Kidney (tissue), 14 donors: Measurements from ENCODE around the gene THTPA. TPM values are rescaled to one million over a fixed set of nuclear protein-coding genes. Genes with fewer than 3 reads are reported as not detected.
"Not testable (repeated sequence)": the region's sequence is repeated elsewhere in the genome, so short reads cannot be mapped to it uniquely, and the experiment has no call there.

Source experiments
- DNase-seq, 5 donors: peaks; one replicate each; pipeline ENCODE4 v3.0.0-alpha.2; 2013 to 2020
- FAIRE-seq: peaks from 2 replicates; lab custom pipeline; 2012; peaks lifted over from hg19 to GRCh38; lab: Jason Lieb, UNC
- H3K27ac ChIP-seq, 2 donors: one replicate each; pipeline ENCODE4 v1.7.0; 2013; ENCODE audit warnings: low read depth in 2 of 2, low read length in 2 of 2, inconsistent platforms in 1 of 2
- H3K27me3 ChIP-seq: one replicate; pipeline ENCODE4 v1.7.1; 2013; ENCODE audit warnings: low read length, inconsistent platforms; ENCODE audit not compliant: control insufficient read depth, insufficient read depth
- H3K36me3 ChIP-seq, 3 donors: one replicate each; pipeline versions ENCODE4 v1.7.0 to v1.7.1; 2013; ENCODE audit warnings: low read length in 3 of 3, control low read depth in 1 of 3, inconsistent platforms in 1 of 3; ENCODE audit not compliant: insufficient read depth in 3 of 3, control insufficient read depth in 2 of 3
- H3K4me1 ChIP-seq, 3 donors: one replicate each; pipeline versions ENCODE4 v1.7.0 to v1.7.1; 2013; ENCODE audit warnings: low read length in 3 of 3, inconsistent platforms in 1 of 3, low read depth in 1 of 3; ENCODE audit not compliant: control insufficient read depth in 2 of 3, insufficient read depth in 2 of 3
- H3K4me3 ChIP-seq, 3 donors: one replicate each; pipeline versions ENCODE4 v1.7.0 to v1.8.1; 2013; ENCODE audit warnings: low read length in 3 of 3, control low read depth in 1 of 3, inconsistent platforms in 1 of 3
- H3K9ac ChIP-seq, 3 donors: one replicate each; pipeline versions ENCODE4 v1.7.0 to v1.7.1; 2013; ENCODE audit warnings: low read length in 3 of 3, control low read depth in 1 of 3, inconsistent platforms in 1 of 3
- H3K9me3 ChIP-seq, 3 donors: one replicate each; pipeline versions ENCODE4 v1.7.0 to v1.7.1; 2013; ENCODE audit warnings: low read length in 3 of 3, control low read depth in 1 of 3, inconsistent platforms in 1 of 3; ENCODE audit not compliant: control insufficient read depth in 2 of 3, insufficient read depth in 1 of 3
- CTCF ChIP-seq: IDR thresholded peaks from 3 replicates; pipeline ENCODE4 v1.5.1; 2012; ENCODE audit warnings: mild to moderate bottlenecking, moderate library complexity, borderline replicate concordance; ENCODE audit not compliant: insufficient read depth; ENCODE audit errors: extremely low read depth
- intact Hi-C: fragments of 100-400 bp; cut with DNase I; formaldehyde crosslinking; loops from one replicate; pipeline ENCODE4 v1.11.1; 2022
- polyA plus RNA-seq: library from polyadenylated mRNA; stranded (reverse); fragments of 350-450 nt; fragmentation: Illumina TruSeq; extraction: RNeasy Lipid Tissue Mini Kit (QIAGEN cat#74804); gene quantifications from one replicate; pipeline ENCODE4 v1.2.3, GENCODE V29; 2014; ENCODE audit warnings: low read depth, low replicate concordance; ENCODE audit not compliant: insufficient read depth
- total RNA-seq: library from RNA; stranded (reverse); fragmentation: NEBNext Ultra II Directional; extraction: Animal tissue kit (Norgen Biotek cat#: 25700); gene quantifications from one replicate; pipeline ENCODE4 v1.2.1, GENCODE V29; 2021
- donor health status: control.
- donor health status: control.
- donor health status: control.
- donor health status: control.
- donor health status: control.
- donor health status: DM: yes; HTN: yes; CAD: no.
- donor health status: Normal renal cell carcinoma (clear cell type).

The THTPA gene
- total and polyA plus RNA-seq, 2 donors from 2014 or later: 24.4 to 38.4 TPM

DNA sequence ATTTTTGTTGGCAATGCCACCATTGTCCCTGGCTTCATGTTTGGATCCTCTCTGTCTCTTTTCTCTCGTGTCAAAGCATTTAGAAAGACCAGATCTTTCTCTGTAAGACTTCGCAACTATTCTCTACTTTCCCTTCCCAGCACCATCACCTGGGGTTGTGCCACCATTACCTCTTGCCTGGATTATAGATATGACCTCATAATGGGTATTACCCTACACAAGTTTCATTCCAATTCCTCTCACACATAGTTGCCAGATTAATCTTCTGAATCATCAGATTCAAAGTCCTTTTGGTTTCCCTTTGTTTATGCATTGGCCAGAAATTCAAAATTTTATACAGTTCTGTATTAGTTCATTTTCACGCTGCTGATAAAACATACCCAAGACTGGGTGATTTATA lies 52.9 kb downstream of the THTPA start:
- DNase-seq: no peak
- no peaks in the 10 kb centered on the region for H3K4me1 ChIP-seq

DNA sequence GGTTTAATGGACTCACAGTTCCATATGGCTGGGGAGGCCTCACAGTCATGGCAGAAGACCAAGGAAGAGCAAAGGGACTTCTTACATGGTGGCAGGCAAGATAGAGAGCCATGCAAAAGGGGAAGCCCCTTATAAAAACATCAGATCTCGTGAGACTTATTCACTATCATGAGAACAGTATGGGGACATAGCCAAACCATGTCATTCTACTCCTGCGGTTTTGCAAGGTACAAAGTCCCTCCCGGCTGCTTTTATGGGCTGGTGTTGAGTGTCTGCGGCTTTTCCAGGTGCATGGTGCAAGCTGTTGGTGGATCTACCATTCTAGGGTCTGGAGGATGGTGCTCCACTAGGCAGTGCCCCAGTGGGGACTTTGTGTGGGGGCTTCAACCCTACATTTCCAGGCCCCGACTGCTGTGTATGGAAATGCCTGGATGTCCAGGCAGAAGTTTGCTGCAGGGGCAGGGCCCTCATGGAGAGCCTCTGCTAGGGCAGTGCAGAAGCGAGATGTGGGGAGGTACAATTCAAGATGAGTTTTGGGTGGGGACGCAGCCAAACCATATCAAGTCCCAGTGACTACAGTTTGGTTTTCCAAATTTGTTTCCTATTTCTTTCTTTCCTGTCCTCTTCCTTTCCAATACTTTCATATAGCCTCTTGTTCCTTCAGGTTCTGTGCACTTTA lies 53.5 kb downstream of the THTPA start:
- intact Hi-C loops: not testable (repeated sequence)

More for the DNA sequence above, 52.9 kb downstream of the THTPA start:
- Histone ChIP-seq H3K4me3 (no peak overlapping the region), H3K27me3 (no peaks in the 10 kb centered on the region), H3K36me3 (no peaks in the 10 kb centered on the region), H3K9ac (no peak overlapping the region), H3K27ac (no peak overlapping the region), H3K9me3 (no peaks in the 10 kb centered on the region)
- TF ChIP-seq CTCF: no peak
- FAIRE-seq: no peak
- intact Hi-C loops: no loop called here

More for the DNA sequence above, 53.5 kb downstream of the THTPA start:
- not testable (repeated sequence) for H3K27me3 ChIP-seq, H3K4me3 ChIP-seq, DNase-seq, H3K4me1 ChIP-seq, H3K36me3 ChIP-seq, H3K27ac ChIP-seq, FAIRE-seq, H3K9ac ChIP-seq, H3K9me3 ChIP-seq

Other genes starting within 250 kb of the THTPA start
- gene BCL2L2, start 249.4 kb upstream of the THTPA start, total RNA-seq: 43.6 TPM
- 35.6 TPM for gene BCL2L2, start 249.4 kb upstream of the THTPA start, polyA plus RNA-seq
- 145 TPM for gene PABPN1, start 234.8 kb upstream of the THTPA start, total RNA-seq
- gene PABPN1, start 234.8 kb upstream of the THTPA start, polyA plus RNA-seq: 140 TPM
- gene SLC22A17, start 203.4 kb upstream of the THTPA start, total RNA-seq: 35.3 TPM
- gene SLC22A17, start 203.4 kb upstream of the THTPA start, polyA plus RNA-seq: 61.2 TPM
- 5.5 TPM for gene EFS, start 191.1 kb upstream of the THTPA start, total RNA-seq
- gene EFS, start 191.1 kb upstream of the THTPA start, polyA plus RNA-seq: 5.6 TPM
- not detected for gene IL25, start 183.5 kb upstream of the THTPA start, total RNA-seq
- not detected for gene IL25, start 183.5 kb upstream of the THTPA start, polyA plus RNA-seq
- 0.54 TPM for gene CMTM5, start 179.2 kb upstream of the THTPA start, total RNA-seq
- 1.1 TPM for gene CMTM5, start 179.2 kb upstream of the THTPA start, polyA plus RNA-seq
- 0.03 TPM for gene MYH6, start 148.0 kb upstream of the THTPA start, total RNA-seq
- 0.13 TPM for gene MYH6, start 148.0 kb upstream of the THTPA start, polyA plus RNA-seq
- gene MYH7, start 120.6 kb upstream of the THTPA start, total RNA-seq: 0.06 TPM
- 1.6 TPM for gene MYH7, start 120.6 kb upstream of the THTPA start, polyA plus RNA-seq
- gene NGDN, start 86.6 kb upstream of the THTPA start, total RNA-seq: 35.6 TPM
- 37.6 TPM for gene NGDN, start 86.6 kb upstream of the THTPA start, polyA plus RNA-seq
- gene ZFHX2, start 4.5 kb upstream of the THTPA start, total RNA-seq: 4.9 TPM
- 6.1 TPM for gene ZFHX2, start 4.5 kb upstream of the THTPA start, polyA plus RNA-seq
- 123 TPM for gene AP1G2, start 11.5 kb downstream of the THTPA start, total RNA-seq
- gene AP1G2, start 11.5 kb downstream of the THTPA start, polyA plus RNA-seq: 56.7 TPM
- gene JPH4, start 22.5 kb downstream of the THTPA start, total RNA-seq: 7.0 TPM
- 3.6 TPM for gene JPH4, start 22.5 kb downstream of the THTPA start, polyA plus RNA-seq
- 0.31 TPM for gene DHRS2, start 80.1 kb downstream of the THTPA start, total RNA-seq
- 2.4 TPM for gene DHRS2, start 80.1 kb downstream of the THTPA start, polyA plus RNA-seq